ENCODE measurements around the gene PET100.

GRCh38 chr19:7662657-7663056 lies 33.1 kb downstream of the PET100 start:
- TF ChIP-seq POLR2AphosphoS5 (IDR thresholded peaks at IDR 0.05; ENCODE audit: low read depth) (no peak), GABPA (IDR thresholded peaks at IDR 0.05; ENCODE audit: low read depth) (no peak)
- TF ChIP-seq, protein P1, sequence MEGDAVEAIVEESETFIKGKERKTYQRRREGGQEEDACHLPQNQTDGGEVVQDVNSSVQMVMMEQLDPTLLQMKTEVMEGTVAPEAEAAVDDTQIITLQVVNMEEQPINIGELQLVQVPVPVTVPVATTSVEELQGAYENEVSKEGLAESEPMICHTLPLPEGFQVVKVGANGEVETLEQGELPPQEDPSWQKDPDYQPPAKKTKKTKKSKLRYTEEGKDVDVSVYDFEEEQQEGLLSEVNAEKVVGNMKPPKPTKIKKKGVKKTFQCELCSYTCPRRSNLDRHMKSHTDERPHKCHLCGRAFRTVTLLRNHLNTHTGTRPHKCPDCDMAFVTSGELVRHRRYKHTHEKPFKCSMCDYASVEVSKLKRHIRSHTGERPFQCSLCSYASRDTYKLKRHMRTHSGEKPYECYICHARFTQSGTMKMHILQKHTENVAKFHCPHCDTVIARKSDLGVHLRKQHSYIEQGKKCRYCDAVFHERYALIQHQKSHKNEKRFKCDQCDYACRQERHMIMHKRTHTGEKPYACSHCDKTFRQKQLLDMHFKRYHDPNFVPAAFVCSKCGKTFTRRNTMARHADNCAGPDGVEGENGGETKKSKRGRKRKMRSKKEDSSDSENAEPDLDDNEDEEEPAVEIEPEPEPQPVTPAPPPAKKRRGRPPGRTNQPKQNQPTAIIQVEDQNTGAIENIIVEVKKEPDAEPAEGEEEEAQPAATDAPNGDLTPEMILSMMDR (IDR thresholded peaks at IDR 0.05; ENCODE audit: insufficient read depth, low read length), result no peak
- TF ChIP-seq, protein P2, sequence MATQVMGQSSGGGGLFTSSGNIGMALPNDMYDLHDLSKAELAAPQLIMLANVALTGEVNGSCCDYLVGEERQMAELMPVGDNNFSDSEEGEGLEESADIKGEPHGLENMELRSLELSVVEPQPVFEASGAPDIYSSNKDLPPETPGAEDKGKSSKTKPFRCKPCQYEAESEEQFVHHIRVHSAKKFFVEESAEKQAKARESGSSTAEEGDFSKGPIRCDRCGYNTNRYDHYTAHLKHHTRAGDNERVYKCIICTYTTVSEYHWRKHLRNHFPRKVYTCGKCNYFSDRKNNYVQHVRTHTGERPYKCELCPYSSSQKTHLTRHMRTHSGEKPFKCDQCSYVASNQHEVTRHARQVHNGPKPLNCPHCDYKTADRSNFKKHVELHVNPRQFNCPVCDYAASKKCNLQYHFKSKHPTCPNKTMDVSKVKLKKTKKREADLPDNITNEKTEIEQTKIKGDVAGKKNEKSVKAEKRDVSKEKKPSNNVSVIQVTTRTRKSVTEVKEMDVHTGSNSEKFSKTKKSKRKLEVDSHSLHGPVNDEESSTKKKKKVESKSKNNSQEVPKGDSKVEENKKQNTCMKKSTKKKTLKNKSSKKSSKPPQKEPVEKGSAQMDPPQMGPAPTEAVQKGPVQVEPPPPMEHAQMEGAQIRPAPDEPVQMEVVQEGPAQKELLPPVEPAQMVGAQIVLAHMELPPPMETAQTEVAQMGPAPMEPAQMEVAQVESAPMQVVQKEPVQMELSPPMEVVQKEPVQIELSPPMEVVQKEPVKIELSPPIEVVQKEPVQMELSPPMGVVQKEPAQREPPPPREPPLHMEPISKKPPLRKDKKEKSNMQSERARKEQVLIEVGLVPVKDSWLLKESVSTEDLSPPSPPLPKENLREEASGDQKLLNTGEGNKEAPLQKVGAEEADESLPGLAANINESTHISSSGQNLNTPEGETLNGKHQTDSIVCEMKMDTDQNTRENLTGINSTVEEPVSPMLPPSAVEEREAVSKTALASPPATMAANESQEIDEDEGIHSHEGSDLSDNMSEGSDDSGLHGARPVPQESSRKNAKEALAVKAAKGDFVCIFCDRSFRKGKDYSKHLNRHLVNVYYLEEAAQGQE (IDR thresholded peaks at IDR 0.05; ENCODE audit: insufficient replicate concordance, low read depth), result no peak
